GM12878 (cell line): ENCODE measurements around the gene ZFAND2B.

ENCODE experiments used
- ASH2L ChIP-seq: fragments of 300-600, 200-600 bp; sonication (generic); IDR thresholded peaks from 2 replicates; pipeline ENCODE4 v1.6.1; 2017; ENCODE audit warnings: low read depth, mild to moderate bottlenecking, borderline replicate concordance
- ATF7 ChIP-seq: fragments of 450-650 bp; IDR thresholded peaks from 2 replicates; pipeline ENCODE4 v1.6.1; 2016; ENCODE audit warnings: low read depth, mild to moderate bottlenecking
- CHD2 ChIP-seq: IDR thresholded peaks from 2 replicates; pipeline ENCODE4 v1.6.1; 2011; ENCODE audit warnings: low read depth, low read length, improper control_type of control experiment, borderline replicate concordance
- CTCF ChIP-seq, 3 experiments: IDR thresholded peaks in 2 of 3; conservative IDR thresholded peaks in 1 of 3; 2 replicates each; pipeline ENCODE4 v1.5.1; 2011; ENCODE audit warnings: low read depth in 3 of 3, low read length in 3 of 3, mild to moderate bottlenecking in 3 of 3, control low read depth in 2 of 3, moderate library complexity in 2 of 3, inconsistent platforms in 1 of 3, mixed read lengths in 1 of 3; ENCODE audit not compliant: control insufficient read depth in 2 of 3, insufficient read depth in 1 of 3; ENCODE audit errors: extremely low read depth in 1 of 3
- ESRRA ChIP-seq: IDR thresholded peaks from 2 replicates; pipeline ENCODE4 v1.6.1; 2012; ENCODE audit warnings: mild to moderate bottlenecking, low read length, improper control_type of control experiment
- FOXM1 ChIP-seq: IDR thresholded peaks from 2 replicates; pipeline ENCODE4 v1.6.1; 2012; ENCODE audit warnings: low read depth, mild to moderate bottlenecking, inconsistent platforms, low read length, moderate library complexity
- IRF3 ChIP-seq: fragments of 450-650 bp; IDR thresholded peaks from 2 replicates; pipeline ENCODE4 v1.6.1; 2014; ENCODE audit warnings: mild to moderate bottlenecking
- MEF2B ChIP-seq: fragments of 450-650 bp; IDR thresholded peaks from 2 replicates; pipeline ENCODE4 v1.6.1; 2018; ENCODE audit warnings: mild to moderate bottlenecking, moderate library complexity; ENCODE audit not compliant: partially characterized antibody, poor library complexity, severe bottlenecking
- NFXL1 ChIP-seq: fragments of 450-650 bp; IDR thresholded peaks from 2 replicates; pipeline ENCODE4 v1.6.1; 2017; ENCODE audit warnings: antibody characterized with exemption, mild to moderate bottlenecking, borderline replicate concordance

- TF ChIP-seq ASH2L (no peak), ATF7 (peak; percentile 81), ESRRA (no peak), MEF2B (no peak), CTCF (IDR thresholded peaks at IDR 0.05 in 2 of 3, conservative IDR thresholded peaks at IDR 0.05 in 1 of 3; ENCODE audit: control insufficient read depth in 2 of 3, extremely low read depth in 1 of 3, insufficient read depth in 1 of 3, low read depth in 3 of 3, low read length in 3 of 3) (no peak), FOXM1 (no peak), CHD2 (peak; percentile 54; the same call in 1 of the 2 replicates), NFXL1 (no peak), IRF3 (no peak)
Measured at GRCh38 chr2:219245148-219245898, 38.7 kb downstream of the ZFAND2B start, which contains the start of the genes GLB1L and STK16.
